ENCODE results near the gene NCF4. TPM values are rescaled to one million over a fixed set of nuclear protein-coding genes. Genes with fewer than 3 reads are reported as not detected.

The NCF4 gene
- total RNA-seq, 1 donor = not detected

- H3K4me3 ChIP-seq (ENCODE audit: low read depth, low read length) = no peak overlapping the region
- no peak for TF ChIP-seq CTCF (IDR thresholded peaks at IDR 0.05; ENCODE audit: insufficient read depth, low read length)
- DNase-seq (ENCODE audit: low read depth) = no peak
These were observed 10.8 kb upstream of the NCF4 start for GRCh38 chr22:36850056-36850455.

- no peak overlapping the region for H3K4me3 ChIP-seq (ENCODE audit: low read depth, low read length)
- no peak for TF ChIP-seq CTCF (IDR thresholded peaks at IDR 0.05; ENCODE audit: insufficient read depth, low read length)
- no peak for DNase-seq (ENCODE audit: low read depth)
These were observed 10.1 kb upstream of the NCF4 start for GRCh38 chr22:36850682-36851081.

- no peak overlapping the region for H3K4me3 ChIP-seq (ENCODE audit: low read depth, low read length)
- TF ChIP-seq CTCF (IDR thresholded peaks at IDR 0.05; ENCODE audit: insufficient read depth, low read length) = no peak
- no peak for DNase-seq (ENCODE audit: low read depth)
These were observed 8.5 kb upstream of the NCF4 start for GRCh38 chr22:36852056-36852973.

GRCh38 chr22:36853407-36854099 lies 7.3 kb upstream of the NCF4 start:
- DNase-seq (ENCODE audit: low read depth) = peak; percentile 32
- TF ChIP-seq CTCF (IDR thresholded peaks at IDR 0.05; ENCODE audit: insufficient read depth, low read length) = peak; percentile 70
- no peak overlapping the region for H3K4me3 ChIP-seq (ENCODE audit: low read depth, low read length)

- DNase-seq (ENCODE audit: low read depth) = no peak
- H3K4me3 ChIP-seq (ENCODE audit: low read depth, low read length) = no peak overlapping the region
- no peak for TF ChIP-seq CTCF (IDR thresholded peaks at IDR 0.05; ENCODE audit: insufficient read depth, low read length)
These were observed 5.3 kb upstream of the NCF4 start for GRCh38 chr22:36855478-36855877.

- peak; percentile 93 for DNase-seq (ENCODE audit: low read depth)
- TF ChIP-seq CTCF (IDR thresholded peaks at IDR 0.05; ENCODE audit: insufficient read depth, low read length) = peak; percentile 100
- H3K4me3 ChIP-seq (ENCODE audit: low read depth, low read length) = no peak overlapping the region
These were observed 4.5 kb upstream of the NCF4 start for GRCh38 chr22:36856121-36856791.

Data from fibroblast of the aortic adventitia (primary cell).